GM15510 (cell line): ENCODE results near the gene SEPTIN8.

Experiments used
- POLR2A ChIP-seq: IDR thresholded peaks from 3 replicates; pipeline ENCODE4 v1.6.1; 2011; ENCODE audit warnings: borderline replicate concordance; ENCODE audit not compliant: insufficient read length; ENCODE audit errors: extremely low read depth

Gene SEPTIN8

GRCh38 chr5:132733499-132734148 is 43.4 kb downstream of the SEPTIN8 start:
- no peak for TF ChIP-seq POLR2A

GRCh38 chr5:132729896-132730295 is 47.1 kb downstream of the SEPTIN8 start:
- TF ChIP-seq POLR2A: no peak

DNA sequence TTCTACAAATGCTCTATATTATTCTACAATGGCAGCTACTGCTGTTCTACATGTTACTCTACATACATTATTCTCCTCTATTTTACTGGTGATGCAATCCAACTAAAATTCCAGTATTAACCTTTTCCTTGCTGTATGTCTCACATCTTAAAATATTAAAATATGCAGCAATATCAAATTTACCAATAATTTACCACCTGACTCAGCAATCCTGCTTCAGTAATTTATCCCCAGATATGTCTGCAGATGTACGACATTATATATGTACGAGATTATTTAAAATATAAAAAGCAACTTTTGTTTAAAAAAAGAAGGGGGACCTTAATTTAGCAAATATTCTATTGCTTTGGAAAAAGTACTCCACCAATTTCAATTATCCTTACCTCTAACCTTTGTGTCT is 51.3 kb downstream of the SEPTIN8 start:
- no peak for TF ChIP-seq POLR2A

DNA sequence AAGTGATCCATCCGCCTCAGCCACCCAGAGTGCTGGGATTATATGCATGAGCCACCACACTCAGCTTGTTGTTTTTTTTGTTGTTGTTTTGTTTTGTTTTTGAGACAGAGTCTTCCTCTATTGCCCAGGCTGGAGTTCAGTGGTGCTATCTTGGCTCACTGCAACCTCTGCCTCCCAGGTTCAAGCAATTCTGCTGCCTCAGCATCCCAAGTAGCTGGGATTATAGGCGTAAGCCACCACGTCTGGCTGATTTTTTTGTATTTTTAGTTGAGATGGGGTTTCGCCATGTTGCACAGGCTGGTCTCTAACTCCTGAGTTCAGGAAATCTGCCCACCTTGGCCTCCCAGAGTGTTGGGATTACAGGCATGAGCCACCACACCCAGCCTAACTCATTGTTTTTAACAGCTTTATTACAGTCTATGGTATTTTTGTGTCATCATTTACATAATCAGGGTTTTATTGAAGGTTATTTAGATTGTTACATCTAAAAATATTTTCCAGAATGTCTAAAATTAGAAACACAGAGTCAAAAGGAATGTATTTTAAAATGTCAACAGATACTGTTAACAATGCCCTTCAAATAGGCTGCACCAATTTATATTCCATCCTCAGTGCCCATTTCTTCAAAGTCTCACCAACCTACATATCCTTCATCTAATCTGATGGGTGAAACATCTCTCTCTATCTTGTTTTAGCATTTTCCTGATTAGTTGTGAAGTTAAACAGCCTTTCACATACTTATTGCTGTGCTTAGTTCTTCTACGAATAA is 58.3 kb downstream of the SEPTIN8 start:
- no peak for TF ChIP-seq POLR2A

GRCh38 chr5:132714456-132715307 is 62.4 kb downstream of the SEPTIN8 start:
- no peak for TF ChIP-seq POLR2A

- TF ChIP-seq POLR2A: no peak
These were observed 68.4 kb downstream of the SEPTIN8 start for GRCh38 chr5:132708645-132709044.

- TF ChIP-seq POLR2A: no peak
These were observed 72.2 kb downstream of the SEPTIN8 start for GRCh38 chr5:132704875-132705274.
